T-helper 22 cell (primary cell): ENCODE data around the gene RHBDD3.

Experiments used
- DNase-seq: peaks from one replicate; pipeline ENCODE4 v3.0.0-alpha.2; 2020; ENCODE audit warnings: low read depth

Gene RHBDD3

DNA sequence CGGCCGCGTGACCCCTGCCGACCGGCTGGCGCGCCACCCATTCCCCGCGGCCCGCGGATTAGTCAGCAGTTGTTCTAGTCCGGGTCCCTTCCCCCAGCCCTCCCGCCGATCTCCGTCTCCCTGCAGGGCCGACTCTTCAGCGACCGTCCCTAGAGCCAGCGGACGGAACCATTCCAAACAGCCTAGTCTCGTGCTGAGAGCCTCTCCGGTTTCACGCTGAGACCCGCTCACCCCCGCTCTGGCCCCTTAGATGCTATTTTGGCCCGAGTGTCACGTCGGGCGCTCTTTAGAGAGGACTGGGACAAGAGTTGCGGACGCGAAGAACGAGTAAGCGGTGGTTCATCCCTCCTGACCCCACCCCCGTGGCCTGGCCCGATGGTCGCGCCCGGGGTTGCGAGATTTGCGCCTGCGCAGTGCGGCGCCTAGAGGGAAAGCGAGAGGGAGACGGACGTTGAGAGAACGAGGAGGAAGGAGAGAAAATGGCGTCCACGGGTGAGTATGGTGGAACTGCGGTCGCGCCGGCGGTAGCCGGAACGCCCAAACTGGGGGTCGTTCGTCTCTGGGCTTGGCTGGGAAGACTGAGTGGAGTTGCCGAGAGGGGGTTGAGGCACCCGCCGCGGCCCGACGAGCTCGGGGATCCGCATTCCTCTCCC is at the start of gene RHBDD3, which contains the start of gene EWSR1:
Gene RHBDD3 (minus strand): TSS at position 124 of the 653 bp plus-strand sequence. CDS start 2,355 bp downstream, outside the sequence.
Gene EWSR1 (plus strand): TSS at position 411 of the 653 bp plus-strand sequence. CDS start 69 bp downstream, at position 480.
- peak; percentile 89 for DNase-seq

DNA sequence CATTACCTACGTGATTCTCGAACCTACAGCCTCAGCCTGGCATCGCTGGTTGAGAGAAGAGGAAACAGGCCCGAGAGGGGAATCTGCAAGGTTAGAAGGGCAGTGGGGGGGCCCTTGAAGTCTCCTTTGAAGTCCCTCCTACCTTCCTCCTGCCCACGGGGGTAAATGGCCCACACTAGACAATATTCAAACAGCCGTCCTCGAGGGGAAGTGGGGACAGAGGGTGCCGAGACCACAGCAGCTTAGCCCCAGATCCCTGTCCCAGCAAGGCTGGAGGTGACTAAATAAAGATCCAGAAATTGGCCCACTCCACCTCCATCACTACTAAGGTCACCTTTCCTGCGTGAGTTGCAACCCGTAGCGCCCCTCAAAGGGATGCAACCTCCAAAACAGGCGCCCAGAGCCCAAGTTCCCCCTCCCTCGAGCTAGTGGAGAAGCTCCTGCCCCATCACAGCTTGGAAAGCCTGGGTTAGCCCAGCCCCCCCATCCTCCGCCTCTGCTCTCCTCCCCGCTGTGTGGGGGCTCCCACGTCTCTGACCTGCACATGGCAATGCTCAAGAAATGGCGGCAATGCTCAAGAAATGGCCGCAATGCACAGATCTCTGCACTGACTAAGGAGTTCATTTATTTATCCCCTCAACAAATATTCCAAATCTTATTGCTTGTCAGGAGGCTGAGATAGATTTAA is 48.5 kb upstream of the RHBDD3 start:
- DNase-seq, result no peak

DNA sequence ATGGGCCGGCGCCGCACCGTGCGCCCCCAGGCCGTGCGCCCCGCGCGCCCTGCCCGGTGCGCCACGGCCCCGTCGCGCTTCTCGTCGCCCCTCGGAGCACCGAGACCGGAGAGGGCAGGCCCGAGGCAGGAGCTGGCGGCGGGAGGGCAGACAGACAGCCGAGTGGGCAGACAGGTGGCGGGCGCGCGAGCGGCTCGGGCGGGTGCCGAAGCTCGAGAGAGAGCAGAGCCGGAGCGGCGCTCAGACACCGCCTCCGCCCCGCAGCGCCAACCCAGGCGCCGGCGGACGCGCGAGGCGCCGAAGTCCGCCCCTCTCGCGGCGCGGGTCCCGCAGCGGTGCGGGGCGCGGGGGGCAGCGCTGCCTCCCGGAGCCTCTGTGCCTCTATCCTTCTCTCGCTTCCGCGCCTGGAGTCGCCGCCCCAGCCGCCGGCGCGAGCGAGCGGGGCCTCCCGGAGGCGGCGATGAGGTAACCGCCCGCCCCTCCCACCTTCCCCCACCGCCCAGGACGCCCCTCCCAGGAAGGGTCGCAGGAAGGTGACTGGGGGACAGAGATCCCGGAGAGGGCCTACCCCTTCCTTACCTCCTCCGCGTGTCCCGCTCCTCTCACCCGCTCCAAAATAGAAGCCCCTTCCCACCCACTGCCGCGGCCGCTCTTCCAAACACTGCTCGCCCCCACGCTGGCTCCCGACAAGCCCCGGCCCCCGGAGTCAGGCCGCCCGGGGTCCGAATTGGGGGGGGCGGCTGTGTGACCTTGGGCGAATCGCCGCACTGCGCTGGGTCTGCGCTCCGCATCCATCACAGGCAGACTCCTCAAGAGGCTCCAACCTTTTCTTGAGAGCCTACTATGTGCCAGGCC is 47.7 kb upstream of the RHBDD3 start, which contains the start of gene RASL10A:
Gene RASL10A (minus strand): TSS at position 412 of the 855 bp plus-strand sequence. CDS start 451 bp downstream, outside the sequence.
- DNase-seq, result no peak

DNA sequence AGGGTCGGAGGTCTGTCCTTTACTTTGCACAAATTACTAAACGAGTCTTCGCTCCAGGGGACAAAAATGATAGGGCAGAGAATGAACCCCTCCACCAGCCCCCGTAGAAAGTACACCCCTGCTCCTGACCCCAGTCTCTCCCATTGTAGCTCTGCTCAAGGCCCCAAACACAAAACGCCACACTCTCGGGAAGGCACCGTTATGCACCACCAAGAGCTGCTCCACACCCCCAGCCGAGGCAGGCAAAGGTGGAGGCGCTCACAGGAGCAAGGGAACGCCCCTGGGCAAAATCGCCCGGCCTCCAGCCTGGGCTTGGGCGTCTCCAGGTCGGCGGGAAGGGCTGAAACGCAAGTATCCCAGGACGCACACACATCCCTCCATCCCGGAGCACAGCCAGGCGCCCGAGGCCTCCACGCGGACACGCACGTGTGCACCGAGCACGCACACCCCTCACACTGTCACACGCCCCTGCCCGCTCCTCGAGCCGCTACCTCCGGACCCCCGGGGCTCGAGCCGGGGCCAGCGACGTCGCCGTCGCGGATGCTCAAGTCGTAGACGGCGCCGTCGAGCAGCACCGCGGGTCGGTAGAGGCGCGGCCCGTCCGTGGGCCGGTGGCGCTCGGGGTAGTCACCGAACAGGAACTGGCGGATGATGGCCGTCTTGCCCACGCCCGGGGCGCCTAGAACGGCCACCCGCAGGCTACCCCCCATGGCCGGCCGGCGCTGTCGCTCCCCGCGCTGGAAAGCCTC is 46.9 kb upstream of the RHBDD3 start:
- no peak for DNase-seq

DNA sequence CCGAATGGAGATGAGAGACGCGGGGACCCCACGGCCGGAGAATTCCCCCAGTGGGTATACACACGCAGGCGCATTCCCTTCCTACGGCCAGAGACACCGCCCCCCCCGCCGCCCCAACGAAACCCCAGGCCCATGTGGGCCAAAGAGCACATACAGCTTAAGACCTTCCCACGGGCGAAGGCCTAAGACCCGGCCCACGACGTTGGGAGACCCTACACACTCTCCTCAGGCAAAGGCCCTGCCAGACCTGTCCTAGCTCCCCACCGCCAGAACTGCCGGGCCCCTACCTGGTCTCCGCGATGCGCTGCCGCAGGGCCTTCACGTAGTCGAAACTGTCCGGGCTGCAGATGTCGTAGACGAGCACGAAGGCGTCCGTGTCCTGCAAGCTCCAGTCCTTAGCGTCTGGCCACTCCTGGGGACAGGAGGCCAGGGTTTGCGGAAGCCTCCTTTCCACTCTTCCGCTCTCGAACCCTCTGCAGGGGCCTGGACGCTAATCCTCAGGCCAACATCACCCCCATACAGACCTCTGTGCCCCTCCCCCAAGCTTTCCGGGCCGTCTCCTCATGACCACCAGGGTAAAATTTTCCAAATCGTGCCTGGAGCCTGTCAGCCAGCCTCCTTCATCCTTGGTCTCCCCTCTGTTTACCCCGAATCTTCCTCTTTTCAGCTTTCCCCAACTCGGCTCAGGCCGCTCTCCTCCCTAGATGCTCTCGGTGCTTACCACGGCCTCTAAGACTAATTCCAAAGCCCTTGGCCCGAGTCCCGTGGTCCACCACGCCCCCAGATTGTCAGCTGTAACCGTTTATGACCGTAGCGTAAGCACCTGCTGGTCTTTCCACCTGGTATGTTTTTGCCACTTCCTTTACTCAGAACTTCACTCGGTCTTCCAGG is 46.0 kb upstream of the RHBDD3 start:
- no peak for DNase-seq

DNA sequence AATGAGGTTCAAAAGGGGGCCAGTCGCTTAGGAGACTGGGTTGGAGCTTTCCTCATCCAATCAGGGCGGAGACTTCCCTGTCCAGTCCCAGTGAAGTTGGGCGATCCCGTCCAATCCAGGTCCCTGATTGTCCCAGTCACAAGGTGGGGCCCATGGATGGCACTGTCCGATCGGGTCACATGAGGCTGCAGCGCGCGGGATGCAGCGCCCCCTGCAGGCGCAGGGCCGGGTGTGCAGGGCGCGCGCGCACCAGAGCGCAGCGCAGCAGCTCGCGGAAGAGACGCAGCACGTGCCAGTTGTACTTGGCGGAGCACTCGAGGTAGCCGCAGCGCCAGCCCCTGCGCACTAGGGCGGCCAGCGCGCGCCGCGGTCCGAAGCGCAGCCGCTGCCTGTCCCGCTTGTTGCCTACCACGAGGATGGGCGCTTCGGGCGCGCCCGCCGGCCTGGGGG is 45.4 kb upstream of the RHBDD3 start:
- DNase-seq, result no peak

DNA sequence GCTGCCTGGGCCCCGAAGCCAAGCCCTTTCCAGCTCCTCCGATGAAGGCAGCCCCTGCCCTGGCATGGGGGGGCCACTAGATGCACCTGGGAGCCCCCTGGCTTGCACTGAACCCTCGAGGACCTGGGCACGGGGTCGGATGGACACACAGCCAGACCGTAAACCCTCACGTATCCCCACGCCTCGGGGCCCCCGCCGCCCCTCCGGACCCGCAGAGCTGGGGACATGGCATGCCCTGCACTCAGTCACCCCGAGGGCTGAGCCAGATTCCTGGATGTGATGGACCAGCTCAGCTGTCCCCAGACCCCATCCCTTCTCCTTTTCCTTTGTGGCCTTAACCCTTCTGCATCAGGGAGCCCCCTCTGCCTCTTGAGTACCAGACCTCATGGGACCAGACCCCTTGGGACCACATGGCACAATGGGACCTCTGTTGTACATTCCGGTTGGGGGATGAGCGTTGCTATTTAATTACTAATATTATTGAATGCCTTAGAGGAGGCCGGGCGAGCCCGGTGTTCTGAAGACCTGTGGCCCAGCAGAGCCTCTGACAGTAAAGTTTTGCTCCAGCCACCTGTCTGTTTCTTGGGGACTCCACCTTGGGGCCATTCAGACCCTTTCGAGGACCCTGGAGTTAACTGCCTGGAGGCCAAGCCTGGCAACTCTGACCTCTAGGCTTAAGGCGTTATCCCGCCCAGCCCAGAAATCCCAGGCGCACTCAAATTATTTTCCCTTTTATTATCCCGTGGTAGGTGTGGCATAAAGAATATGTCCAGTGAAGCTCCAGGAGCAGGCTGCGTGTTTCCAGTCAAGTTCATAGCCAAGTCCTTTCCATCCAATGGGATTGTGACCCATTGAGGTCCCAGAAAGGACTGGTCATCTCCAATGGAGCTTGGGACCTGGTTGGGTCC is 44.7 kb upstream of the RHBDD3 start:
- no peak for DNase-seq

DNA sequence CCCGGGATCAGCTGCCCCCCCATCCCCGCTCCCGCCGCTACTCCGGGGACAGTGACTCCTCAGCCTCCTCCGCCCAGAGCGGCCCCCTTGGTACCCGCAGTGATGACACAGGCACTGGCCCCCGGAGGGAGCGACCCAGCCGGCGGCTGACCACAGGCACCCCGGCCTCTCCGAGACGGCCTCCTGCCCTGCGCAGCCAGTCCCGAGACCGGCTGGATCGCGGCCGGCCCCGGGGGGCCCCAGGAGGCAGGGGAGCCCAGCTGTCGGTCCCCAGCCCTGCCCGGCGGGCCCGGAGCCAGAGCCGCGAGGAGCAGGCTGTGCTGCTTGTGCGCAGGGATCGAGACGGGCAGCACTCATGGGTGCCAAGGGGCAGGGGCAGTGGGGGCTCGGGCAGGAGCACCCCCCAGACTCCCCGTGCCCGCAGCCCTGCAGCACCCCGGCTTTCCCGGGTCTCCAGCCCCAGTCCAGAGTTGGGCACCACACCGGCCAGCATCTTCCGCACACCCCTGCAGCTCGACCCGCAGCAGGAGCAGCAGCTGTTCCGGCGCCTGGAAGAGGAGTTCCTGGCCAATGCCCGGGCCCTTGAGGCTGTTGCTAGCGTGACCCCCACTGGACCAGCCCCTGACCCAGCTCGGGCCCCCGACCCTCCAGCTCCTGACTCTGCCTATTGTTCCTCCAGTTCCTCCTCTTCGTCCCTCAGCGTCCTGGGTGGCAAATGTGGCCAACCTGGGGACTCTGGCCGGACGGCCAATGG is 43.9 kb upstream of the RHBDD3 start:
- no peak for DNase-seq

DNA sequence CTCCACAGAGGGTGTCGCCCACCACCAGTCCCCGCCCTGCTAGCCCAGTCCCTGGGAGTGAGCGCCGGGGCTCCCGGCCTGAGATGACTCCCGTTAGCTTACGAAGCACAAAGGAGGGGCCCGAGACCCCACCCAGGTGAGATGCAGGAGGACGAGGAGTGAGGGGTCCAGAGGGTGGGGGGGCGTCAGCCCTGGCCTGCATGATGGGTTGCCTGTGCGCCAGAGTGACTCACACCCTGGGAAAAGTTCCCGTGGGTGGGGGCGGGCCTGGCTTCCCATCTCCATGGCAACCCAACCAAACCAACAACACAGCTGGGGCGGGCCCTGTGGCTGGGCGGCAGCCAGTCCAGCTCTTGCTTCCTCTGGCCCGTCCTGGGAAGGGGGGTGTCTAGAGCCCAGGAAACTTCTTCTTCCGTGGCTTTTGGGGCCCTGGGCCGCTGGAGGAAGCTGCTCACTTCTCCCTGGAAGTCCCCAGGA is 43.1 kb upstream of the RHBDD3 start:
- no peak for DNase-seq

DNA sequence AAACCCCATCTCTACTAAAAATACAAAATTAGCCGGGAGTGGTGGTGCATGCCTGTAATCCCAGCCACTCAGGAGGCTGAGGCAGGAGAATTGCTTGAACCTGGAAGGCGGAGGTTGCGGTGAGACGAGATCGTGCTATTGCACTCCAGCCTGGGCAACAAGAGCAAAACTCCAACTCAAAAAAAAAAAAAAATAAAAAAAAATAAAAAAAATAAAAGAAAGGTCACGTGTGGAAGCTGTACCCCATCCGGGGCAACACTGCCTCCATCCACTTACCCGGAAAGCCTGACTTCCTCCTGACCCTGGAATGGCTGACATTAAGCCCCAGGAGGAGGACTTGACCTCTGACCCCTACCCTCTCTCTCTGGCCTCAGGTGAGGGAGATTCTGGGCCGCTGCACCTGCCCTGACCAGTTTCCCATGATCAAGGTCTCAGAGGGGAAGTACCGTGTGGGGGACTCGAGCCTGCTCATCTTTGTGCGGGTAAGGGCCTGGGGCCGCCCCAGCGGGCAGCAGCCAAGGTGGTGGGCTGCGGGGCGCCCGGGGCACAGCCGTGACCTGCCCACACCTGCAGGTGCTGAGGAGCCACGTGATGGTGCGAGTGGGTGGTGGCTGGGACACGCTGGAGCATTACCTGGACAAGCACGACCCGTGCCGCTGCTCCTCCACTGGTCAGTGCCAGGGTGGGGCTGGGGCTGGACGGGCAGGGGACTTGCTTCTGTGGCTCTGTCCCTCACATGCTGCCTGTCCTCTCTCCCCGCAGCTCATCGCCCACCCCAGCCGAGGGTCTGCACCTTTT is 42.5 kb upstream of the RHBDD3 start:
- no peak for DNase-seq

DNA sequence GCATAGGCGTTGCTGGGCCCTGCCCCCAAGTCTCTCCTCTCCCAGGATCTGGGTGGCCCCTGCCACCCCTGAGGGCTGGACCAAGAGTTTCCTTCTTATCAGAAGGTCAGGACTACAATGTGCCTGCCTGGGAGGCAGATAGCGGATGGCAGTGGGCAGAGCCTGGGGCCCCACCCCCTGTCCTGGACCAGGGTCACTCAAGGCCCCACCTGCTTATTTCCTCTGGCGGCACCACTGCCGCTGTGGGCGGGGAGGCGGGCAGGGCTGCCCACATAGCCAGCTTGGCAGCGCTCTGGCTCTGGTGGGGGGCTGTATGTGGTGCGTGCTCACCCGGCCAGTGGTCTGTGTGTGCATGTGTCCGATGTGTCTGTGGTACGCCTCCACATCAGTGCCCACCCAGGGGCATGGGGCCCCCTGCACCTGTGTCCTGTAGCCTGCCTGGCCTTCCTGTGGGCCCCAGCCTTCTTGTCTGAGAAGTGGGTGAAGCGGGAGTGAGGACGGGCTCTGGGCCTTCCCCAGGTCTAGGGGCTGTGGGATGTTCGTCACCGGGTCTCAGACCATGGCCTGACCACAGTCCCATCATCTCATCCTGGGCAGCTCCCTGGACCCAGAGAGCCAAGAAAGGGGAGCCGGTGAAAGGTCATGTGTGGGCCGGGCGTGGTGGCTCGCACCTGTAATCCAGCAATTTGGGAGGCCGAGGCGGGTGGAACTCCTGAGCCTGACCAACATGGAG is 41.7 kb upstream of the RHBDD3 start:
- DNase-seq, result no peak

DNA sequence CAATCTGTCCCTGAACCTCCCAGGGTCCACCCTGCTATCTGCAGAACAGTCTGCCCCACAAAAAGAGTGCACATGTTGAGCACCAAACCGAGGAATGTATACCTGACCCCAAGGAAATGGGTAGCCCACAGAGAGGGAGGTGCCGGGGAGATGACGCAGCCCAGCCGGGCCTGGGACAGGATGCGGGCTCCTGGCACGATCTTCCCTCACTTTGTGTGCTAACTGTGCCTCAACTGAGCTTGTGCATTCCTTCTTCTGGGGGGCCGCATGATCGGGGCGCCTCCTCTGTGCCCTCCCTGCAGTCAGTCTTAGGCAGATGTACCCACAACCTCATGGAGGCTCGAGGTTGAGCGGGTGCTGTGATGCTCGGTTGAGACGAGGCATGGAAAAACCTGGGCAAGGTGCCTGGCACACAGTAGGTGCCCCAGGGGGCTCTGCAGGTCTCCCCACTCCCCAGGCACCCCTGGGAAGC is 41.0 kb upstream of the RHBDD3 start:
- DNase-seq, result no peak

DNA sequence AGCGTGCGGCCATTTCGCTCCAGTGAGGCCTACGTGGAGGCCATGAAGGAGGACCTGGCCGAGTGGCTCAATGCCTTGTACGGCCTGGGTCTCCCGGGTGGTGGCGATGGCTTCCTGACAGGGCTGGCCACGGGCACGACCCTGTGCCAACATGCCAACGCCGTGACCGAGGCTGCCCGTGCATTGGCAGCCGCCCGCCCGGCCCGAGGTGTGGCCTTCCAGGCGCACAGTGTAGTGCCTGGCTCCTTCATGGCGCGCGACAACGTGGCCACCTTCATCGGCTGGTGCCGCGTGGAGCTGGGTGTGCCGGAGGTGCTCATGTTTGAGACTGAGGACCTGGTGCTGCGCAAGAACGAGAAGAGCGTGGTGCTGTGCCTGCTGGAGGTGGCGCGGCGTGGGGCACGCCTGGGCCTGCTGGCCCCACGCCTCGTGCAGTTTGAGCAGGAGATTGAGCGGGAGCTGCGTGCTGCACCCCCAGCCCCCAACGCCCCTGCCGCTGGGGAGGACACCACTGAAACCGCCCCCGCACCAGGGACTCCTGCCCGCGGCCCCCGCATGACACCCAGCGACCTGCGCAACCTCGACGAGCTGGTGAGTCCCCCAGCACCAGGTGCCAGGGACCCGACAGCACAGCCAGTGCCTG is 40.5 kb upstream of the RHBDD3 start:
- no peak for DNase-seq

DNA sequence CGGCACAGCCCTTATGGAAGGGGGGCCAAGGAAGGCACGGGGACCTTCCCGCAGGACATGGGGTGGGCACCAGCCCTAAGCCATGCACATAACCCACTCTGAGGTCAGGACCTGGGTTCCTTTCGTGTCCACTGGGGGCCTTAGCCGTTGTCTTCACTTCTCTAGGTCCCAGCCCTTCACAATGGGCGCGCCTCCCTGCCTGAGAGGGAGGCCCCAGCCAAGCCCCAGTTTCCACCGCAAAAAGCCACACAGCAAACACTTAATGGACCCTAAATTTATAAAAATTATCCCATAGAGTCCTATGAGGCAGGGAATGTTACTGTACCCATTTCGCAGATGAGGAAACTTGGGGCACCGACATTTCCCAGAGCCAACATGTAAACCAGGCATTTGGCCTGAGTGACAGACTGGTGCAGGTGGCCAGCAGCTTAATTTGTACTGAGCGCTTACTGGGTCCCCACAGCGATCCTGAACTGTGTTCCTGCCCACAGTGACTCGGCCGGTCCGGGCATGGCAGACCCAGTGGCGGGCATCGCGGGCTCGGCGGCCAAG is 39.9 kb upstream of the RHBDD3 start:
- no peak for DNase-seq

DNA sequence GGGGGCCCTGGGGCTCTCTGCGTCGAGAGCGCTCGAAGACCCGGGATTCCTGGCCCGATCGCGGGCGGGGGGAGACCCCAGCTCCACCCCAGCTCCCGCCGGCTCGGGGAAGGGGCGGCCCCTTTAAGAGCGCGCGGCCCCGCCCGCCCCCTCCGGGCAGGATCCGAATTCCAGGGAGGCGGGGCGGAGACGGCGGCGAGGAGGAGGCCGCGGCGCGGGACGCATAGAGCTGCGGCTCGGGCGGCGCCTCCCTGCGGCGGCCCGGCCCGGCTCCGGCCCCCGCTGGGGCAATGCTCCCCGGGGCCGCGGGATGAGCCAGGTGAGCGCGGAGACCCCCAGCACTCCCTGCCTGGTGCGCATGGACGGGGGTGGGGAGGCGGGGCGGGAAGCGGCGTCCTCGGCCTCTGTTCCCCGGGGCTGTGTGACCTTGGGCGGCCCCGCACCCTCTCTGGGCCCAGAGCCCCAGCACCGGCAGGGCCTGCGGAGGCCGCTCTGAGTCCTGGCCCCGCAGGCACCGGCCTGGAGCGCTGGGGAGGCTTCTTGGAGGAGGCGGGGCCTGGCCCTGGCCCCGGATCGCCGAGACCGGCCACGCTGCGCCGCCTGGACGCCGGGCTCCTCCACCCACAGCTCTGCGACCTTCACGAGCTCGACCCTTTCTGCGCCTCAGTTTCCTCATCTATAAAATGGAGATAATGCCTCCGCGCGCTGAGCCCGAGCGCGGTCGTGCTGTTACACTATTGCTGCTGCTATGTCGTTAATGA is 39.2 kb upstream of the RHBDD3 start:
- DNase-seq, result no peak
